Central memory CD8-positive, alpha-beta T cell (primary cell): ENCODE results near the gene ANKH.

Experiments used
- ATAC-seq: fragments of 150-1000 bp; cut with Tn5 transposase; replicated peaks from 2 replicates; pipeline ENCODE4 v1.10.0; 2022; ENCODE audit warnings: mild to moderate bottlenecking, moderate FRiP score, moderate number of reproducible peaks; ENCODE audit not compliant: poor library complexity, severe bottlenecking; ENCODE audit errors: extremely low read depth
- DNase-seq, 2 donors: peaks; one replicate each; pipeline ENCODE4 v3.0.0; 2021; ENCODE audit warnings: low spot score in 2 of 2
- H3K27ac Mint-ChIP-seq: one replicate; pipeline ENCODE4 v1.8.0; 2022; ENCODE audit warnings: low read depth, mild to moderate bottlenecking, moderate library complexity, mixed read lengths
- H3K27me3 Mint-ChIP-seq: one replicate; pipeline ENCODE4 v1.8.0; 2022; ENCODE audit warnings: mixed read lengths
- H3K36me3 Mint-ChIP-seq: one replicate; pipeline ENCODE4 v1.8.0; 2022; ENCODE audit warnings: mild to moderate bottlenecking, moderate library complexity, mixed read lengths; ENCODE audit not compliant: insufficient read depth
- H3K4me1 Mint-ChIP-seq: one replicate; pipeline ENCODE4 v1.8.0; 2022; ENCODE audit warnings: mixed read lengths
- H3K4me3 Mint-ChIP-seq: one replicate; pipeline ENCODE4 v1.8.0; 2022; ENCODE audit warnings: mild to moderate bottlenecking, moderate library complexity, mixed read lengths
- H3K9me3 Mint-ChIP-seq: one replicate; pipeline ENCODE4 v1.8.0; 2022; ENCODE audit warnings: mixed read lengths

ANKH gene

DNA sequence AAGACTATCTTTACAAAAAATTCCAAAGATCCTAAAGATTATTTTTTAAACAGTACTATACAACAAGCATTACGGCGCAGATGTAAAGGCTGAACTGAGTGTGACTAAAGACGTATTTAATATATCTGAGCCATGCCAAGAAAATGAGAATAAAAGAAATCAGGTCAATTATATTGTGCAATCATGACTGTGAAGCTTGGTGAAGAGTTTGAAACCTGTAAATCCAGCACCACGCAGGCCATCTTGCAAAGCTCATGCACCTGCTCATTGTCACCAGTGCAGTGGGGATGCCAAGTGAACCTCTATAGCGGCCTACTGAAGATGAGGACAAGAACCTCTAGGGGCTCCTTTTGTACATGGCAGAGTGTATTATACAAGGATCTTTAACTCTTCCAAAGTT is 89.0 kb downstream of the ANKH start:
- ATAC-seq, result no peak
- Mint-ChIP-seq H3K27me3 (no peaks in the 10 kb centered on the region), H3K9me3 (no peaks in the 10 kb centered on the region), H3K36me3 (peaks cover 3% of the 10 kb centered on the region), H3K4me1 (peaks cover 48% of the 10 kb centered on the region), H3K4me3 (no peak overlapping the region), H3K27ac (no peak overlapping the region)
- DNase-seq, result no peak

DNA sequence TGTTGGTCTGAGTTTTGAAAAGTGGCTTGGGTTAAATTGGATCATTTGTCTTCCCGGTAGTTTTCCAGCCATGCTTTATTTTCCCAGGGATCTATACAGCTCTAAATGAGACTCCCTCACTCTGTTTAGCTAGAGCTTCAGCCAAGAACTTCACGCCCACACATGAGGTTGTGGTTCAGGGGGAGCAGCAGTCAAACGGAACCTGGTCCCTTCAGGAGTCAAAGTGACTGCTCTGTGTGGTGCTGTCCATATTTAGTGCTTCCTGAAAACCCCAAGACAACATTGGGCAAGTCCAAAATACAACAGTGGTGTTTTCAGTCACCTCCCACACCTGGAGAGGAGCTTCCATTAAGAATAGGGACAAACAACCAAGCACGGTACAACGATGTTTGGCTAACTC is 90.5 kb downstream of the ANKH start:
- H3K36me3 Mint-ChIP-seq, result peaks cover 3% of the 10 kb centered on the region
- peaks cover 40% of the 10 kb centered on the region for H3K4me1 Mint-ChIP-seq
- no peaks in the 10 kb centered on the region for H3K27me3 Mint-ChIP-seq
- ATAC-seq (no peak), DNase-seq (no peak)
- no peak overlapping the region for H3K4me3 Mint-ChIP-seq
- no peak overlapping the region for H3K27ac Mint-ChIP-seq
- H3K9me3 Mint-ChIP-seq, result no peaks in the 10 kb centered on the region

DNA sequence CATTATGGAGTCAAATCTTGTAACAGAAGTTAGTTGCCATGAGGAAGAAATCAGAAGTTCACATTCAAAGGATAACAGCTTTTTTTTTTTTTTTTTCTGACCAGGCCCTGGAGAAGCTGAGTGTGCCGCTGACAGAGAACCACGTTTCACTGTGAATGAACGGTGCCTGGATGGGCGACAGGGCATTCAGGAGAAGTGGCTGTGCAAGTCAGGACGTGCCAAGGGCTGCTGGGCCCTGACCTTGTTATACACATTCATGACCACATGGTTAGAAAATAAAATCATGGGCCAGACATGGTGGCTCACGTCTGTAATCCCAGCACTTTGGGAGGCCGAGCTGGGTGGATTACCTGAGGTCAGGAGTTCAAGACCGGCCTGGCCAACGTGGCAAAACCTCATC is 91.6 kb downstream of the ANKH start:
- H3K36me3 Mint-ChIP-seq, result peaks cover 3% of the 10 kb centered on the region
- no peaks in the 10 kb centered on the region for H3K9me3 Mint-ChIP-seq
- no peaks in the 10 kb centered on the region for H3K27me3 Mint-ChIP-seq
- H3K4me3 Mint-ChIP-seq, result no peak overlapping the region
- DNase-seq (no peak), ATAC-seq (no peak)
- H3K4me1 Mint-ChIP-seq, result peaks cover 48% of the 10 kb centered on the region
- H3K27ac Mint-ChIP-seq, result no peak overlapping the region

DNA sequence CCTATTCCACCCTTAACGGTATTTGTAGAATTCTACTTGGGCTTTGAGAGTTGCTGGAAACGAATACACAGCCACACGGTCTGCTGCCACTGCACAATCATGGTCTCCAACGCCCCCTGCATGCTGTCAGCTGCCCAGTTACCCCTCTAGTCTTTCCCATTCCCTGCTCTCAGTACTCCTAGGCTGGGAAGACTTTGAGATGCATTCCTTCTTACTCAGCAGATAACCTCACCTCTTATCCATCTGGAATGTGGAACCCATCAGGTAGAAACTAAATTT is 92.8 kb downstream of the ANKH start:
- no peak for DNase-seq
- Mint-ChIP-seq H3K27me3 (no peaks in the 10 kb centered on the region), H3K9me3 (no peaks in the 10 kb centered on the region), H3K27ac (peak overlapping the region; percentile 77), H3K4me1 (peaks cover 45% of the 10 kb centered on the region), H3K4me3 (no peak overlapping the region), H3K36me3 (peaks cover 5% of the 10 kb centered on the region)
- no peak for ATAC-seq

DNA sequence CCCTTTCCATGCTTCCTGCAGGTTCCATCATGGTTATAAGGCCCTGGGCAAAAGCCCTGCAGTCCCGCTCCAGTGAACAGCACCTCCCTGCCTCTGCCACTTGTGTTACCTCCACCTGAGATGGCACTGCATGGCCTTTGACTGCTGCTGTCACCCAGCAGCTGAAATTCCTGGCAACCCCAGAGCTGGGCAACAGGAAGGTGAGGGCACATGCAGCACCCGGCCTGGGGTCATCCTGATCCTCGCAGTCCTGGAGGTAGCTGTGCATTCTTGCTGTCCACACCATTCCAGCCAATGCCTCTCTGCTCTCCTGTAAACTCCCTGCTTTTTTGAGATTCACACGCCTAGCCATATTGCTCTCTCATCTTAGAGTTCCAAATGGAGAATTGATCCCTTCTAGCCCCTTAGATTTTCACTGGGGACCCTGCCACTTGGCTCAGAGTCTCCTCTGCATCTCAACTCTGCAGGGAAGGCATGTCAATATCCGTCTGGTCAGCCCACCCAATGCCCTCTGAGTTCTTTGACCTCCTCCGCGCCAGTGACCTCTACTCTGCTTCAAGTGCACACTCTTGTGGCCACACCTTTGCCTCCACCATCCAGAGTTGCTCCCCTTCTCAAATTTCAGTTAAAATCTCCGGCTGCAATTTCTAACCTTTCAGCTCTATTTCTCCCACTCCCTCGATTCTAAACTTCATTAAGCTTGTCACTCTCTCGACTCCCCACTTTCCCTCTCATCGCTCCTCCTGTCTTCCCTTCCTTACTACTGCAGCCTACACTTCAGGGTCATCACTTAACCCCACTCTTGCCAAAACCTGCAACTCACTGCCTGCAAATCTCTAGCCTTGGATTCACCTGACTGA is 93.4 kb downstream of the ANKH start:
- Mint-ChIP-seq H3K27ac (peak overlapping the region; percentile 77), H3K4me3 (no peak overlapping the region), H3K36me3 (peaks cover 5% of the 10 kb centered on the region), H3K4me1 (peaks cover 42% of the 10 kb centered on the region), H3K9me3 (no peaks in the 10 kb centered on the region), H3K27me3 (no peaks in the 10 kb centered on the region)
- DNase-seq (no peak), ATAC-seq (no peak)

DNA sequence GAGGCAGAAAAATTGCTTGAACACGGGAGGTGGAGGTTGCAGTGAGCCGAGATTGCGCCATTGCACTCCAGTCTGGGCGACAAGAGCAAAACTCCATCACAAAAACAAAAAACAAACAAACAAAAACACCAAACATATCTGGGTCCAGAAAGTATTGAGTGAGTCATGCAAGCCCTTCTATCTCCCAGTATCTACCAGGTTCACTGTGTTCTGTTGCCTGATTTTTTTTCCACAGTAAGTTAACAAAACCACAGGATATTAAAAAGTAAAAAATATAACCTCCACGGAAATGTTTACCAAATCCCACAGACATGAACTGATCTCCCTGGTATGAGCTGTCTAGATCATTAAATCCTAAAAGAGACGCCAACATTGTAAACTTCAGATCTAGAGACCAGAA is 94.4 kb downstream of the ANKH start:
- H3K4me3 Mint-ChIP-seq, result no peak overlapping the region
- H3K27ac Mint-ChIP-seq, result no peak overlapping the region
- DNase-seq (no peak), ATAC-seq (no peak)
- H3K9me3 Mint-ChIP-seq, result no peaks in the 10 kb centered on the region
- H3K4me1 Mint-ChIP-seq, result peaks cover 45% of the 10 kb centered on the region
- H3K36me3 Mint-ChIP-seq, result peaks cover 5% of the 10 kb centered on the region
- H3K27me3 Mint-ChIP-seq, result no peaks in the 10 kb centered on the region

DNA sequence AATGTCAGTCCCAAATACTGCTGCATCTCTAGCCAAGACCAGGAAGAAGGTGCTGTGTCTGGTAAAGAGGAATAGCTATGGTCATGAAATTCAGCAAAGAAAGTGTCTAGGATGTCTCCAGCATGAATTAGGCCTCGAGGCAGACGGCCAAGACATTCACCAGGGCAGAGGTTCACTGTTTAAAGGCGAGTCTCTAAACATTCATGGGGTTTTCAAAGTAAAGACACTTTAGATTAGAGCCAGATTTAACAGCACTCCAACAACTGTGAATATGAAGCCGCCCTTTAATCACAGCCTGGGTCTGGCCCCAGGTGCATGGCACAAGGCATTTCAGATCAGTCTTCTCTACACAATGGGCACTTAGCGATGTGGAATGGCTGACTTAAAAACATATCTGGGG is 95.0 kb downstream of the ANKH start:
- Mint-ChIP-seq H3K4me3 (no peak overlapping the region), H3K36me3 (peaks cover 5% of the 10 kb centered on the region), H3K9me3 (no peaks in the 10 kb centered on the region), H3K4me1 (peaks cover 45% of the 10 kb centered on the region), H3K27me3 (no peaks in the 10 kb centered on the region), H3K27ac (no peak overlapping the region)
- no peak for DNase-seq
- ATAC-seq, result no peak

DNA sequence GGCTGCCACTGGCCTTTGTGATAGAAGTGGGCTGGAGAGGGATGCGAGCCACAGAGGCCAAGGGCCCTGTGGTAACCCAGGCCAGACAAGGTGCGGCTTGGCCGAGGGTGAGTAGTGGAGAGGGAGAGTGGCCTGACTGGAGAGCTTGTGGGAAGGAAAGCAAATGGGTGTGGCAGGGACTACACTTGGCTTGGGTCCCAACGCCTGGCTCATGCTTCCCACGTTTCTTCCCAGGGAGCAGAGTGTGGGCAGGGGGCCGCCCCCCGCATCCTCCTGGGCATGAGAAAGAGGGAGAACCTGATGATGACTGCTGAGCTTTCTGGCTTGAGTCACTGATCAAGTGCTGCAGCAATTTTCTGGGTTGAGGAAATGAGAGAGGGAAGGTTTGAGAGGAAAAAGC is 95.7 kb downstream of the ANKH start:
- Mint-ChIP-seq H3K36me3 (peaks cover 5% of the 10 kb centered on the region), H3K4me1 (peaks cover 45% of the 10 kb centered on the region), H3K4me3 (no peak overlapping the region), H3K9me3 (no peaks in the 10 kb centered on the region), H3K27me3 (no peaks in the 10 kb centered on the region), H3K27ac (peak overlapping the region; percentile 33)
- no peak for ATAC-seq
- DNase-seq, result no peak

DNA sequence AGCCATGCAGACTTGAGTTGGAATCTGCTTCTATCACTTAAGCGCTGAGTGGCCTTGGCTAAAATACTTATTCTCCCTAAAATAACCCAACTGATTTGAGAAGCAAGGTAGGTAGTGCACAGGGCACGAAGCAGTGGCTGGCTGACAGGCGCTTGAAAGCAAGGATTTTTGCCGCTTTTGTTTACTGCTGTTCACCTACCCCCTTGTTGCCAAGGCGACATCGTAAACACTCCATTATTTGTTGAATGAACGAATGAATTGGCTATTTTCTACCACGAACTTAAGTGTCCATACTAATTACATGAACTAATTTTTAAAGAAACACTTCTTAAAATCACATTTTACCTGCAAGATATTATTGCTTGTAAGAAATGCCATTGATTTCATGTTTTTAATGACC is 98.0 kb downstream of the ANKH start:
- DNase-seq, result no peak
- Mint-ChIP-seq H3K9me3 (no peaks in the 10 kb centered on the region), H3K4me1 (peaks cover 34% of the 10 kb centered on the region)

DNA sequence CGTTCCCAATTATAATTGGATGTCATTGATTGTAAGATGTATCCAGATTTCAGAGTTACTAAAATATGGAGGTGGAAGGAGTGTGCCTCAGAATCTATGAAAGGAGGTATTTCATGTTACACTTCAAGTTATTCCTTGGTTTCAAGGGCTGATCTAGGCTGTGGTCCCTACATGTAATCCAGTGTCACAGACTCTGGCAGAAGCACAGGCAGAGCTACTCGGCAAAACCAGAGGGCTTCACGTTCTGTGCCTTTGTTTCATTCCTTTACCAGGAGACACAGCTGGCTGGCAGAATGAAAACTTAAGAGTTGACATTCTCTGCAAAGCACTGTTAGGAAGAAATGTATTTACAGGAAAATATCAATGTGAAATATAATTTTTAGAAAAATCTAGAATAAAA is 99.6 kb downstream of the ANKH start:
- H3K27ac Mint-ChIP-seq, result no peak overlapping the region
- no peak for DNase-seq
- peaks cover 3% of the 10 kb centered on the region for H3K36me3 Mint-ChIP-seq
- no peak for ATAC-seq
- no peak overlapping the region for H3K4me3 Mint-ChIP-seq
- H3K9me3 Mint-ChIP-seq, result no peaks in the 10 kb centered on the region
- no peaks in the 10 kb centered on the region for H3K27me3 Mint-ChIP-seq
- peaks cover 38% of the 10 kb centered on the region for H3K4me1 Mint-ChIP-seq

More for the DNA sequence above, 98.0 kb downstream of the ANKH start:
- no peak for ATAC-seq
- Mint-ChIP-seq H3K4me3 (no peak overlapping the region), H3K36me3 (peaks cover 3% of the 10 kb centered on the region), H3K27me3 (no peaks in the 10 kb centered on the region), H3K27ac (no peak overlapping the region)

DNA sequence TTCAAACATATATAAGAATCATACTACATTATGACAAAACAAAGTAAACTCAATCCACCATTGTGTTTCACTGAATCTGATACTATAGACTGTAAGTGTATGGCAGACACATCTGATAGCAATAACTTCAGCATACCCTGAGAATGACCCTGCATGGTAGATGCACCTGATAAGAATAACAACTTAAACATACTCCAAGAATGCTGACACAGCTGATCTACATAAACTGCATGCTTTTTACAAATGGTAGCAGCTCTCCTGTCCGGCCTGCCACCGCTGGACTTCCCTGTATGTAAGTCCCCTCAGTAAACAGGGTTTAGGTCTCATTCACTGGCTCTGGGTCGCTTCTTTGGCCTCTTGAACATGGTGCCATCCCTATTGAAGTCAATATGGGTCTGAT is 100.4 kb downstream of the ANKH start:
- Mint-ChIP-seq H3K4me3 (no peak overlapping the region), H3K27ac (no peak overlapping the region), H3K9me3 (no peaks in the 10 kb centered on the region), H3K36me3 (peaks cover 5% of the 10 kb centered on the region), H3K4me1 (peaks cover 40% of the 10 kb centered on the region), H3K27me3 (no peaks in the 10 kb centered on the region)
- ATAC-seq (no peak), DNase-seq (no peak)

DNA sequence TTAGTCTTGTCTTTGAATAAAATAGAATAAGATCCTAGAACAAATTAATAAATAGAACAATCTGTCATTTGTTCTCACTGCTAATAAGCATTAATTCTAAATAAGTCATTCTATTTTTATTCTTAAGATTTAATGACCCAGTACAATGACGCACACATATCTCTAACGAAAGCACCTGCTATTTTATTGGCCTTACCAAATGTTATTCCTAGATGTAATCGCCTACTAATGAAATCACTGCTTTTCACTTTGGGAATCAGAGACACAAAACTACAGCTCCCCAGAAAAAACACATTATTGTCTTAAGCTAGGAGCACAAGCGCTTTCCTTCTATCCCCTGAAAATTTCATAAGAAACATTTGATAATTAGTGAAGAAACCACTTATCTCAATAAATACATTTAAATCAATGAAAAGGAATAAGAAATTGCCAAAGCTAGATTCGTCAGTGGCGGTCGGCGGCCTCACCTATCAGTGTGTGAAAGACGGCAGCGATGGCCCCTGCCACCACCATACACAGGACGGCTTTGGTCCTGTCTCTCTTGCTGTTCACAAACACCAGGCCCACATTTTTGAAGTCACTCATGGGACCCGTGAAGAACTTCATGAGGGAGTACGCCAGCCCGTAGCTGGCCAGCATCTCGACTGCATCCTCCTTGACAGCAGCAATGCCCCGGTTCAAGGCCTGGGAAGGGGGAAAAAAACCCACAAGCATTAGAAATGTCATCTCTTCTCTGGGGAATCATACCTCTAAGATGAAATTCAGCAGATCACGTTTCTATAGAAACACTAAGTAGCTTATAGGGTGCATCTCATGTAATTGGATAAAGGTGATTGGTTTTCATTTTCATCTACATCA is 102.8 kb downstream of the ANKH start:
- ATAC-seq, result no peak
- Mint-ChIP-seq H3K27ac (peak overlapping the region; percentile 71), H3K9me3 (no peaks in the 10 kb centered on the region), H3K27me3 (no peaks in the 10 kb centered on the region), H3K36me3 (peaks cover 3% of the 10 kb centered on the region), H3K4me3 (no peak overlapping the region), H3K4me1 (peaks cover 30% of the 10 kb centered on the region)
- DNase-seq, result no peak
